AG08395 (cell line): ENCODE results near the gene CERT1.
"Not testable (repeated sequence)": the region's sequence is repeated elsewhere in the genome, so short reads cannot be mapped to it uniquely, and the experiment has no call there.

ENCODE experiments used
- DNase-seq: peaks from one replicate; pipeline ENCODE4 v3.0.0; 2012; ENCODE audit warnings: mixed read lengths, low spot score

Gene CERT1

GRCh38 chr5:75342836-75343235, 168.6 kb downstream of the CERT1 start:
- DNase-seq = no peak

GRCh38 chr5:75341934-75342333, 169.5 kb downstream of the CERT1 start:
- no peak for DNase-seq

- DNase-seq = no peak
These were observed 170.5 kb downstream of the CERT1 start for GRCh38 chr5:75340714-75341478.

- no peak for DNase-seq
These were observed 173.0 kb downstream of the CERT1 start for GRCh38 chr5:75338408-75338807.

GRCh38 chr5:75337366-75338021, 173.9 kb downstream of the CERT1 start:
- DNase-seq = peak; percentile 7

- DNase-seq = peak; percentile 97
These were observed 174.7 kb downstream of the CERT1 start, which contains the start of gene HMGCR for GRCh38 chr5:75336615-75337336. HMGCR (plus strand) TSS chr5:75337220; CDS start chr5:75342606, 5,386 bp downstream.

GRCh38 chr5:75335952-75336614, 175.3 kb downstream of the CERT1 start:
- peak; percentile 64 for DNase-seq

- no peak for DNase-seq
These were observed 175.9 kb downstream of the CERT1 start for GRCh38 chr5:75335486-75335885.

GRCh38 chr5:75334413-75334812, 177.0 kb downstream of the CERT1 start:
- not testable (repeated sequence) for DNase-seq

- not testable (repeated sequence) for DNase-seq
These were observed 177.7 kb downstream of the CERT1 start for GRCh38 chr5:75333759-75334158.

- DNase-seq = no peak
These were observed 180.0 kb downstream of the CERT1 start for GRCh38 chr5:75331095-75332090.

GRCh38 chr5:75330404-75330803, 181.0 kb downstream of the CERT1 start:
- no peak for DNase-seq
